T-helper 17 cell (primary cell): ENCODE data around the gene LRRC26. TPM values are rescaled to one million over a fixed set of nuclear protein-coding genes. Genes with fewer than 3 reads are reported as not detected.

Source experiments
- ATAC-seq: fragments of 150-1000 bp; cut with Tn5 transposase; 2 replicates; pipeline ENCODE4 v1.10.0; 2021; ENCODE audit warnings: mild to moderate bottlenecking, moderate library complexity
- DNase-seq, 3 donors: peaks; one replicate each; pipeline versions ENCODE4 v3.0.0 to v3.0.0-alpha.2; 2020 to 2021
- H3K9me3 ChIP-seq: one replicate; pipeline ENCODE4 v1.7.0; 2013; ENCODE audit warnings: low read length, mild to moderate bottlenecking; ENCODE audit not compliant: control insufficient read depth, poor library complexity, severe bottlenecking
- H3K27ac Mint-ChIP-seq: one replicate; pipeline ENCODE4 v1.8.0; 2022; ENCODE audit warnings: mild to moderate bottlenecking, moderate library complexity, mixed read lengths
- H3K27me3 Mint-ChIP-seq: one replicate; pipeline ENCODE4 v1.8.0; 2022; ENCODE audit warnings: mixed read lengths
- H3K36me3 Mint-ChIP-seq: one replicate; pipeline ENCODE4 v1.8.0; 2022; ENCODE audit warnings: low read depth, mixed read lengths
- H3K4me1 Mint-ChIP-seq: one replicate; pipeline ENCODE4 v1.8.0; 2022; ENCODE audit warnings: mild to moderate bottlenecking, mixed read lengths
- H3K4me3 Mint-ChIP-seq: one replicate; pipeline ENCODE4 v1.8.0; 2022; ENCODE audit warnings: mild to moderate bottlenecking, moderate library complexity, mixed read lengths
- total RNA-seq, 4 donors: library from RNA in 2 of 4; stranded (reverse) in 2 of 4; gene quantifications; one replicate each; pipeline ENCODE4 v1.2.3 and lab custom pipeline; 2022 to 2026

The LRRC26 gene
- total RNA-seq, 2 donors from 2014 or later: not detected

GRCh38 chr9:137184881-137185660 is 15.2 kb upstream of the LRRC26 start:
- H3K9me3 ChIP-seq: no peaks in the 10 kb centered on the region
- Mint-ChIP-seq H3K4me1 (peaks cover 25% of the 10 kb centered on the region), H3K36me3 (peaks cover 3% of the 10 kb centered on the region), H3K27ac (no peak overlapping the region), H3K27me3 (no peaks in the 10 kb centered on the region), H3K4me3 (no peak overlapping the region)
- DNase-seq: no peak
- no peak for ATAC-seq

- Mint-ChIP-seq H3K27me3 (no peaks in the 10 kb centered on the region), H3K27ac (no peak overlapping the region), H3K4me3 (peak overlapping the region; percentile 21), H3K4me1 (peaks cover 19% of the 10 kb centered on the region), H3K36me3 (peaks cover 3% of the 10 kb centered on the region)
- ATAC-seq (no peak), DNase-seq (no peak)
- no peaks in the 10 kb centered on the region for H3K9me3 ChIP-seq
Measured at GRCh38 chr9:137183980-137184595, 14.2 kb upstream of the LRRC26 start.

- H3K27ac Mint-ChIP-seq: no peak overlapping the region
- H3K36me3 Mint-ChIP-seq: peaks cover 3% of the 10 kb centered on the region
- ATAC-seq (no peak), DNase-seq (no peak)
- H3K4me3 Mint-ChIP-seq: no peak overlapping the region
- peaks cover 12% of the 10 kb centered on the region for H3K4me1 Mint-ChIP-seq
- H3K27me3 Mint-ChIP-seq: no peaks in the 10 kb centered on the region
- H3K9me3 ChIP-seq: no peaks in the 10 kb centered on the region
Measured at GRCh38 chr9:137182836-137183235, 13.0 kb upstream of the LRRC26 start.

DNA sequence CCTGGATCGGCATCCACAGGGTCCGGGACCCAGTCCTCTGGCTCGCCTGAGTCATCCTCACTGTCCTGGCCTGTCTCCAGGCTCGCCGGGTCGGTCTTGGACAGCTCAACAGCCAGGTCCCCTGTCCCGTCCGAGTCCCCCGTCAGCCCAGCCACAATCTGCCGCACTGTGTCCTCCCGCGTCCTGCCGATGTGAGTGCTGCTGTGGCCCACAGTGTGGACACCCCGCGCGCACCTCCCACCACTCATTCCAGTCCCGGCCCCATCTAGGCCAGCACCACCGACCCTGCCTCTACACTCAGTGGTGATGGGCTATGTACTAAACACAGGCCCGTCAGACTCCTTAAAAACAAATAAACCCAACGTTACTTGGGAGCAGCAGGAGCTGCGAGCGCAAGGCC is 11.8 kb upstream of the LRRC26 start:
- peaks cover 3% of the 10 kb centered on the region for H3K36me3 Mint-ChIP-seq
- peaks cover 10% of the 10 kb centered on the region for H3K4me1 Mint-ChIP-seq
- no peak overlapping the region for H3K4me3 Mint-ChIP-seq

GRCh38 chr9:137180491-137180890 is 10.6 kb upstream of the LRRC26 start:
- H3K4me1 Mint-ChIP-seq: peaks cover 10% of the 10 kb centered on the region
- DNase-seq (no peak), ATAC-seq (no peak)
- H3K36me3 Mint-ChIP-seq: peaks cover 3% of the 10 kb centered on the region
- H3K4me3 Mint-ChIP-seq: no peak overlapping the region
- H3K27me3 Mint-ChIP-seq: no peaks in the 10 kb centered on the region
- H3K9me3 ChIP-seq: no peaks in the 10 kb centered on the region
- no peak overlapping the region for H3K27ac Mint-ChIP-seq

More for the DNA sequence above, 11.8 kb upstream of the LRRC26 start:
- peak overlapping the region; percentile 80 for H3K27ac Mint-ChIP-seq
- DNase-seq (no peak), ATAC-seq (no peak)
- no peaks in the 10 kb centered on the region for H3K27me3 Mint-ChIP-seq
- H3K9me3 ChIP-seq: no peaks in the 10 kb centered on the region

GRCh38 chr9:137179761-137180160 is 9.9 kb upstream of the LRRC26 start:
- no peaks in the 10 kb centered on the region for H3K9me3 ChIP-seq
- DNase-seq (no peak), ATAC-seq (no peak)
- Mint-ChIP-seq H3K27me3 (no peaks in the 10 kb centered on the region), H3K27ac (no peak overlapping the region), H3K36me3 (peaks cover 3% of the 10 kb centered on the region), H3K4me1 (peaks cover 10% of the 10 kb centered on the region), H3K4me3 (no peak overlapping the region)

- Mint-ChIP-seq H3K36me3 (peaks cover 3% of the 10 kb centered on the region), H3K4me3 (no peak overlapping the region), H3K4me1 (peaks cover 6% of the 10 kb centered on the region), H3K27ac (no peak overlapping the region), H3K27me3 (no peaks in the 10 kb centered on the region)
- ATAC-seq: no peak
- no peaks in the 10 kb centered on the region for H3K9me3 ChIP-seq
- DNase-seq: no peak
Measured at GRCh38 chr9:137178939-137179630, 9.2 kb upstream of the LRRC26 start.

- H3K9me3 ChIP-seq: no peaks in the 10 kb centered on the region
- Mint-ChIP-seq H3K27me3 (peaks cover under 1% of the 10 kb centered on the region), H3K4me1 (peaks cover 4% of the 10 kb centered on the region), H3K36me3 (peaks cover 3% of the 10 kb centered on the region), H3K4me3 (no peak overlapping the region), H3K27ac (no peak overlapping the region)
- DNase-seq (no peak), ATAC-seq (no peak)
Measured at GRCh38 chr9:137178201-137178938, 8.5 kb upstream of the LRRC26 start.

GRCh38 chr9:137176302-137177182 is 6.7 kb upstream of the LRRC26 start:
- DNase-seq: no peak
- H3K36me3 Mint-ChIP-seq: no peaks in the 10 kb centered on the region

DNA sequence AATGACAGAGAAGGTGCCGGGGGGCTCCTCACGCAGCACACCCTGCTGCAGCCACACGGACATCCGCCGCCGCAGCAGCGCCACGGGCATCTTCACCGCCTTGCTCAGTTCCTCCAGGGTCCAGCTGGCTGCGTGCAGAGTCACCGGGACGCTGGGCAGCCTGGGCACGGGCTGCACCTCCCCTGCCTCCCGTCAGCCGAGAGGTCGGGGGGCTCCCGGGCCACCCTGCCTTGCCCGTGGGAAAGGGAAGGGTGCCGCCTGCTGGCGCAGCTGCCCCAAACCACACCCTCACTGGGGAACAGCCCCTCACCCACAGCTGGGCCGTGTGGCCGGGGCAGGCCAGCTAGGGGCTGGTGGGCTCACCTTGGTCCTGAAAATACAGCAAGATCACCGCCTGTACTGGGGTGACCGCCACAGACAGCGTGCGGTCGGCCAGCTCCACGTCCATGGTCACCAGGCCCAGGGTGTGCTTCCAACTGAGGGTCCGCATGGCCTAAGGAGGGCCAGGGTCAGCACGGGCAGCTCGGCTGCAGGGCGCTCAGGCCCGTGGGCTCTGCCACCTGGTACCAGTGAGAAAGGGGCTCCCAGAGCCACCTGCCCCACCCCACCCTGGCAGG is 5.6 kb upstream of the LRRC26 start:
- ATAC-seq: no peak
- DNase-seq: no peak
- Mint-ChIP-seq H3K36me3 (no peaks in the 10 kb centered on the region), H3K4me3 (no peak overlapping the region), H3K4me1 (no peaks in the 10 kb centered on the region), H3K27me3 (peaks cover 12% of the 10 kb centered on the region), H3K27ac (no peak overlapping the region)
- no peaks in the 10 kb centered on the region for H3K9me3 ChIP-seq

More at GRCh38 chr9:137176302-137177182, 6.7 kb upstream of the LRRC26 start:
- H3K27ac Mint-ChIP-seq: no peak overlapping the region
- H3K4me1 Mint-ChIP-seq: no peaks in the 10 kb centered on the region
- H3K9me3 ChIP-seq: no peaks in the 10 kb centered on the region
- peak; percentile 71 for ATAC-seq
- peaks cover 10% of the 10 kb centered on the region for H3K27me3 Mint-ChIP-seq
- peak overlapping the region; percentile 41 for H3K4me3 Mint-ChIP-seq

DNA sequence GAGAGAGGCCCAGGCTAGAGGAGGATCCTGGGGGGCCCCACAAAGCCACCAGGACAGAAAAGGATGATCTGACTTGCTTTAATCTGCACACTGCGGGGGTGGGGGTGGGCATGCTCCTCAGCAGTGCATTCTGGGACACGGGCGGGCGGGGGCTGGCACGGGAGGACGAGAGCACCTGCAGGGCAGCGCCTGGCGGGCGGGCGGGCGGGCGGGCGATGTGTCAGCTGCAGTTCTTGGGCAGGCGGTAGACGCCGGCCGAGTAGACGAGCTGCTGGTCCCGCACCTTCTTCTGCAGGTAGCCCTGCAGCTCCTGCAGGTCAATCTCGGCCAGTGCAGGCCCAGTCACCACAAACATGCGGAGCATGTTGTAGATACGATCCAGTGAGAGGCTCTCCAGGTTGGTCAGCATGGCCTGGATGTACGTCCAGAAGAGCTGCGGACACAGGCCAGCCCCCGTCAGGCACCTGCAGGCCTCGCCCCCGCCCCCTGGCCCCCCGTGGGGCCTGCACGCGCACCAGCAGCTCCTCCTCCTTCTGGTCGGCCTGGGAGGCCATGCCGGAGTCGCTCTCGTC is 5.0 kb upstream of the LRRC26 start:
- DNase-seq (no peak), ATAC-seq (no peak)
- H3K4me3 Mint-ChIP-seq: no peak overlapping the region
- no peaks in the 10 kb centered on the region for H3K9me3 ChIP-seq
- H3K4me1 Mint-ChIP-seq: no peaks in the 10 kb centered on the region
- no peaks in the 10 kb centered on the region for H3K36me3 Mint-ChIP-seq
- H3K27ac Mint-ChIP-seq: no peak overlapping the region
- peaks cover 16% of the 10 kb centered on the region for H3K27me3 Mint-ChIP-seq
